ENCODE data around the gene FAM170B. TPM values are rescaled to one million over a fixed set of nuclear protein-coding genes. Genes with fewer than 3 reads are reported as not detected.

Gene FAM170B
- total and polyA plus RNA-seq, 9 of the 15 experiments (the other 6 are each of a cell fraction or from before 2014, with no cell fraction given), result 0.11 to 0.21 TPM; not detected in 7

- Histone ChIP-seq H3K9me1 (ENCODE audit: control insufficient read depth, insufficient read depth, low read length) (no peaks in the 10 kb centered on the region), H3K4me3 (no peak overlapping the region), H4K20me1 (replicated peaks; ENCODE audit: control insufficient read depth, insufficient read depth, low read length) (no peaks in the 10 kb centered on the region), H3K27ac (ENCODE audit: extremely low read depth, low read depth, low read length) (no peak overlapping the region), H3K4me1 (replicated peaks in 1 of 2; ENCODE audit: control insufficient read depth in 2 of 2, insufficient read depth in 2 of 2, low read length in 2 of 2) (peaks cover 5 to 27% of the 10 kb centered on the region in 2 experiments; a peak in 4 of 5 replicates), H3K9ac (ENCODE audit: insufficient read depth in 1 of 2, low read depth in 2 of 2, low read length in 2 of 2) (no peak overlapping the region), H3K27me3 (ENCODE audit: control insufficient read depth in 2 of 2, insufficient read depth in 2 of 2, low read length in 2 of 2) (no peaks in the 10 kb centered on the region), H3K36me3 (ENCODE audit: control insufficient read depth, insufficient read depth, low read length) (peaks cover 5% of the 10 kb centered on the region; the same call in 2 of the 3 replicates), H2AFZ (ENCODE audit: low read depth, low read length) (no peak overlapping the region), H3K4me2 (ENCODE audit: insufficient read depth, low read length) (no peak overlapping the region), H3K79me2 (ENCODE audit: control insufficient read depth, insufficient read depth, low read length) (peaks cover 6% of the 10 kb centered on the region; the same call in 2 of the 3 replicates), H3K9me3 (replicated peaks; ENCODE audit: control insufficient read depth, insufficient read depth, low read depth, low read length) (no peaks in the 10 kb centered on the region)
- no TSS peak for BruUV-seq (replicated peaks)
- CTCF ChIA-PET (ENCODE audit: low intra/inter-chr PET ratio), result no interaction called here
- WGBS (ENCODE audit: insufficient coverage, low coverage, missing lambda C conversion rate), result 34% methylated on average over 6 of the region's 8 CpGs
- FAIRE-seq, result no peak
- POLR2A ChIA-PET, result interaction anchor here (0.6 kb wide), 1 partner anchor 27 kb away, joined by 3 read pairs; no protein-coding TSS in a partner anchor
- intact Hi-C loops (cut with micrococcal nuclease), result no loop called here
- no peak for DNase-seq (ENCODE audit: extremely low read depth in 1 of 4, low spot score in 3 of 4)
- ATAC-seq, result no peak
- in situ Hi-C loops (cut with MboI), result no loop called here
- TF ChIP-seq SRSF3 (IDR thresholded peaks at IDR 0.05; ENCODE audit: insufficient read depth, low read length), result no peak
- no peak for TF ChIP-seq NCOA1 (IDR thresholded peaks at IDR 0.05; ENCODE audit: low read depth)
- no peak for TF ChIP-seq CHD2 (IDR thresholded peaks at IDR 0.05; ENCODE audit: low read depth, low read length)
- no peak for TF ChIP-seq KLF13 (tag; IDR thresholded peaks at IDR 0.05; ENCODE audit: borderline replicate concordance, low read depth)
- no peak for TF ChIP-seq RHOXF2B (CRISPR knock-in tag; conservative IDR thresholded peaks at IDR 0.05)
- TF ChIP-seq AFF1 (IDR thresholded peaks at IDR 0.05; ENCODE audit: low read depth in 1 of 2, partially characterized antibody in 2 of 2), result no peak
- TF ChIP-seq ZBTB12 (CRISPR knock-in tag; IDR thresholded peaks at IDR 0.05), result no peak
- no peak for TF ChIP-seq BCLAF1 (IDR thresholded peaks at IDR 0.05; ENCODE audit: borderline replicate concordance in 1 of 2, control insufficient read depth in 1 of 2, low read depth in 2 of 2, low read length in 1 of 2)
- no peak for TF ChIP-seq ZNF449 (CRISPR knock-in tag; IDR thresholded peaks at IDR 0.05)
- TF ChIP-seq DDX20 (tag; IDR thresholded peaks at IDR 0.05; ENCODE audit: low read depth), result no peak
Measured at GRCh38 chr10:49111320-49111698, 22.5 kb downstream of the FAM170B start.

Measured in K562 (cell line).